Measurements from ENCODE around the gene SLC35F1. TPM values are rescaled to one million over a fixed set of nuclear protein-coding genes. Genes with fewer than 3 reads are reported as not detected.

The SLC35F1 gene
- total RNA-seq, 1 donor from 2014 or later: 24.3 TPM

- H3K27me3 Mint-ChIP-seq (ENCODE audit: insufficient read depth, low read depth): no peaks in the 10 kb centered on the region
- no peaks in the 10 kb centered on the region for H3K27me3 ChIP-seq
- no peaks in the 10 kb centered on the region for H3K9me3 ChIP-seq (ENCODE audit: low read depth)
- H3K4me1 Mint-ChIP-seq: peaks cover 15% of the 10 kb centered on the region
- no peak for DNase-seq (ENCODE audit: low spot score)
- no peak overlapping the region for H3K4me2 ChIP-seq
- no peak overlapping the region for H3K27ac ChIP-seq
- no peaks in the 10 kb centered on the region for H3K36me3 ChIP-seq
- no peak overlapping the region for H3K4me3 Mint-ChIP-seq
- TF ChIP-seq EZH2 (IDR thresholded peaks at IDR 0.05) (no peak), EZH2phosphoT487 (IDR thresholded peaks at IDR 0.05) (no peak), CTCF (IDR thresholded peaks at IDR 0.05) (no peak)
- H3K36me3 Mint-ChIP-seq: peaks cover 54% of the 10 kb centered on the region
- peaks cover 12% of the 10 kb centered on the region for H3K4me1 ChIP-seq
- no peak overlapping the region for H2AFZ ChIP-seq (replicated peaks)
- H3K9ac ChIP-seq: no peak overlapping the region
- peaks cover 48% of the 10 kb centered on the region for H3K9me3 Mint-ChIP-seq
- H3K27ac Mint-ChIP-seq: no peak overlapping the region
- no peak overlapping the region for H3K4me3 ChIP-seq
- H3K79me2 ChIP-seq (ENCODE audit: low read depth): no peaks in the 10 kb centered on the region
- no peaks in the 10 kb centered on the region for H3F3A ChIP-seq (ENCODE audit: low read depth)
- H4K20me1 ChIP-seq (ENCODE audit: low read depth): no peaks in the 10 kb centered on the region
Measured at GRCh38 chr6:117929501-117929900, 22.4 kb downstream of the SLC35F1 start.

- Histone ChIP-seq H3K9me3 (ENCODE audit: low read depth) (no peaks in the 10 kb centered on the region), H3K27ac (no peak overlapping the region), H3K4me3 (no peak overlapping the region), H4K20me1 (ENCODE audit: low read depth) (no peaks in the 10 kb centered on the region), H3K4me1 (peaks cover 12% of the 10 kb centered on the region), H3F3A (ENCODE audit: low read depth) (no peaks in the 10 kb centered on the region), H3K4me2 (no peak overlapping the region), H3K9ac (no peak overlapping the region), H3K27me3 (no peaks in the 10 kb centered on the region), H2AFZ (replicated peaks) (no peak overlapping the region), H3K79me2 (ENCODE audit: low read depth) (no peaks in the 10 kb centered on the region), H3K36me3 (no peaks in the 10 kb centered on the region)
- Mint-ChIP-seq H3K4me1 (peaks cover 15% of the 10 kb centered on the region), H3K9me3 (peaks cover 44% of the 10 kb centered on the region), H3K27me3 (ENCODE audit: insufficient read depth, low read depth) (no peaks in the 10 kb centered on the region), H3K4me3 (no peak overlapping the region), H3K27ac (no peak overlapping the region), H3K36me3 (peaks cover 47% of the 10 kb centered on the region)
- DNase-seq (ENCODE audit: low spot score): no peak
- TF ChIP-seq EZH2 (IDR thresholded peaks at IDR 0.05) (no peak), CTCF (IDR thresholded peaks at IDR 0.05) (no peak), EZH2phosphoT487 (IDR thresholded peaks at IDR 0.05) (no peak)
Measured at GRCh38 chr6:117930645-117931044, 23.6 kb downstream of the SLC35F1 start.

- Histone ChIP-seq H3K36me3 (no peaks in the 10 kb centered on the region), H3K9ac (no peak overlapping the region), H3K9me3 (ENCODE audit: low read depth) (no peaks in the 10 kb centered on the region), H3K4me2 (no peak overlapping the region), H3K79me2 (ENCODE audit: low read depth) (no peaks in the 10 kb centered on the region), H3K27ac (no peak overlapping the region), H3K4me3 (no peak overlapping the region), H3K27me3 (no peaks in the 10 kb centered on the region), H3F3A (ENCODE audit: low read depth) (no peaks in the 10 kb centered on the region), H4K20me1 (ENCODE audit: low read depth) (no peaks in the 10 kb centered on the region), H2AFZ (replicated peaks) (no peak overlapping the region), H3K4me1 (peaks cover 12% of the 10 kb centered on the region)
- TF ChIP-seq CTCF (IDR thresholded peaks at IDR 0.05) (no peak), EZH2 (IDR thresholded peaks at IDR 0.05) (no peak), EZH2phosphoT487 (IDR thresholded peaks at IDR 0.05) (no peak)
- no peak for DNase-seq (ENCODE audit: low spot score)
- no peak overlapping the region for H3K4me3 Mint-ChIP-seq
- peaks cover 42% of the 10 kb centered on the region for H3K36me3 Mint-ChIP-seq
- H3K9me3 Mint-ChIP-seq: peaks cover 37% of the 10 kb centered on the region
- no peaks in the 10 kb centered on the region for H3K27me3 Mint-ChIP-seq (ENCODE audit: insufficient read depth, low read depth)
- no peak overlapping the region for H3K27ac Mint-ChIP-seq
- H3K4me1 Mint-ChIP-seq: peaks cover 17% of the 10 kb centered on the region
Measured at GRCh38 chr6:117932001-117932400, 24.9 kb downstream of the SLC35F1 start.
